Fibroblast of mammary gland (primary cell): Measurements from ENCODE around the gene TGFA.

Source experiments
- DNase-seq: peaks from one replicate; pipeline ENCODE4 v3.0.0-alpha.2; 2010; ENCODE audit warnings: low read depth
- H3K4me3 ChIP-seq: 2 replicates; pipeline ENCODE4 v1.5.1; 2011; ENCODE audit warnings: low read depth, mild to moderate bottlenecking, low read length, moderate library complexity; ENCODE audit not compliant: control insufficient read depth
- CTCF ChIP-seq: conservative IDR thresholded peaks from 2 replicates; pipeline ENCODE4 v1.5.1; 2011; ENCODE audit warnings: low read depth, low read length, inconsistent platforms; ENCODE audit not compliant: control insufficient read depth, insufficient read depth

The TGFA gene

GRCh38 chr2:70460333-70460732, 93.3 kb downstream of the TGFA start:
- no peak for TF ChIP-seq CTCF

GRCh38 chr2:70458661-70459060, 95.0 kb downstream of the TGFA start:
- no peak for DNase-seq
- H3K4me3 ChIP-seq: no peak overlapping the region
- no peak for TF ChIP-seq CTCF

More at GRCh38 chr2:70460333-70460732, 93.3 kb downstream of the TGFA start:
- H3K4me3 ChIP-seq: no peak overlapping the region
- DNase-seq: no peak

- TF ChIP-seq CTCF: no peak
- no peak overlapping the region for H3K4me3 ChIP-seq
- DNase-seq: no peak
Observed at GRCh38 chr2:70456585-70457495, 96.8 kb downstream of the TGFA start.

- no peak for TF ChIP-seq CTCF
Observed at GRCh38 chr2:70454936-70455544, 98.6 kb downstream of the TGFA start.

GRCh38 chr2:70450641-70451250, 102.9 kb downstream of the TGFA start:
- TF ChIP-seq CTCF: no peak
- H3K4me3 ChIP-seq: no peak overlapping the region
- no peak for DNase-seq

More at GRCh38 chr2:70454936-70455544, 98.6 kb downstream of the TGFA start:
- H3K4me3 ChIP-seq: no peak overlapping the region
- no peak for DNase-seq

- no peak overlapping the region for H3K4me3 ChIP-seq
- TF ChIP-seq CTCF: no peak
- DNase-seq: no peak
Observed at GRCh38 chr2:70448041-70448440, 105.6 kb downstream of the TGFA start.
